SU-DHL-6 (cell line): ENCODE results near the gene COX8C.

Experiments used
- EZH2phosphoT487 ChIP-seq: fragments of 200-600 bp; sonication (generic), shearing (Covaris generic); conservative IDR thresholded peaks from 2 replicates; pipeline ENCODE4 v1.6.1; 2018; ENCODE audit warnings: mild to moderate bottlenecking, antibody characterized with exemption, low read length, moderate library complexity, mixed read lengths
- TF ChIP-seq, protein P1 (sequence below): fragments of 200-600 bp; sonication (generic); IDR thresholded peaks from one replicate; pipeline ENCODE4 v1.5.1; 2017; ENCODE audit warnings: antibody characterized with exemption, mild to moderate bottlenecking, low read length, moderate library complexity; ENCODE audit not compliant: insufficient read depth, poor library complexity, severe bottlenecking

DNA sequence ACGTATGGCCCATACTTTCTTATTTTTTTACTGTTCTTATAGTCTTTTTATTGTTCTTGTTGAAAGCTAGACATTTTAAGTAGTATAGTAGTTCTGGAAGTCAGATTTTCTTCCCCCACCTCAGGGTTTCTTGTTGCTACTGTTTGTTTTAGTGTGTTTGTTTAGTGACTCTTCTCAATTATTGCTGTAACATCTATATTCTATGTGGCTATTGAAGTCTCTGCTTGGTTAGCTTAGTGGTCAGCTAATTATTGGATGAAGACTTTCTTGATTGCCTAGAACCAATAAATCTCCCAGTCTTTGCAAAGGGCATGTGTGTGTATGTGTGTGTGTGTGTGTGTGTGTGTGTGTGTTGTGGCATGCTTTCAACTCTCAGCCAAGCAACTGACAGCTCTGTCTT, 49.5 kb downstream of the COX8C start:
- TF ChIP-seq, protein P1, sequence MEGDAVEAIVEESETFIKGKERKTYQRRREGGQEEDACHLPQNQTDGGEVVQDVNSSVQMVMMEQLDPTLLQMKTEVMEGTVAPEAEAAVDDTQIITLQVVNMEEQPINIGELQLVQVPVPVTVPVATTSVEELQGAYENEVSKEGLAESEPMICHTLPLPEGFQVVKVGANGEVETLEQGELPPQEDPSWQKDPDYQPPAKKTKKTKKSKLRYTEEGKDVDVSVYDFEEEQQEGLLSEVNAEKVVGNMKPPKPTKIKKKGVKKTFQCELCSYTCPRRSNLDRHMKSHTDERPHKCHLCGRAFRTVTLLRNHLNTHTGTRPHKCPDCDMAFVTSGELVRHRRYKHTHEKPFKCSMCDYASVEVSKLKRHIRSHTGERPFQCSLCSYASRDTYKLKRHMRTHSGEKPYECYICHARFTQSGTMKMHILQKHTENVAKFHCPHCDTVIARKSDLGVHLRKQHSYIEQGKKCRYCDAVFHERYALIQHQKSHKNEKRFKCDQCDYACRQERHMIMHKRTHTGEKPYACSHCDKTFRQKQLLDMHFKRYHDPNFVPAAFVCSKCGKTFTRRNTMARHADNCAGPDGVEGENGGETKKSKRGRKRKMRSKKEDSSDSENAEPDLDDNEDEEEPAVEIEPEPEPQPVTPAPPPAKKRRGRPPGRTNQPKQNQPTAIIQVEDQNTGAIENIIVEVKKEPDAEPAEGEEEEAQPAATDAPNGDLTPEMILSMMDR: no peak
- TF ChIP-seq EZH2phosphoT487: no peak
